ENCODE measurements around the gene S100G. TPM values are rescaled to one million over a fixed set of nuclear protein-coding genes. Genes with fewer than 3 reads are reported as not detected.

The S100G gene
- polyA plus RNA-seq, 2 of the 4 experiments (the other 2 are of a cell fraction): not detected

DNA sequence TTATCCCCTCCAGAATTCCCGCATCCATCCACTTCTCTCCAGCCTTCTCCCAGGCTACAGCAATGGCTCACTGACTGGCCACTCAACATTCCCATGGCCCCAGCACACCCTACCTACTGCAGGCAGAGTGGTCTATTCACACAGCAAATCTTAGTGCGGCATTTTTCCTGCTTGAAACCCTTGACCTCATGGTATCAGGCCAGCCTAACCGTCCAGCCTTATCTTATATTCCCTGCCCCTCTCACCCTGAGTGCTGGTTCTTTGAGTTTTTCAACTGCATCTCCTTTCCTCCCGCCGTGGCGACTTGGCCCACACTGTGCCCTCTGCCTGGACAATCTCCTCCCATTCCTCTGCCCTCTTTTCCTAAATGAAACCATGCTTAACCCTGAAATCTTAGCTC is 10.0 kb upstream of the S100G start:
- 94% methylated on average over 6 of the region's 6 CpGs for WGBS (ENCODE audit: missing lambda C conversion rate)
- TF ChIP-seq FOSB (CRISPR knock-in tag; IDR thresholded peaks at IDR 0.05) (no peak), MAX (IDR thresholded peaks at IDR 0.05) (no peak), RFX5 (IDR thresholded peaks at IDR 0.05) (no peak), ZC3H11A (IDR thresholded peaks at IDR 0.05) (no peak), ESRRA (IDR thresholded peaks at IDR 0.05; ENCODE audit: borderline replicate concordance, low read length) (no peak), ZSCAN20 (CRISPR knock-in tag; IDR thresholded peaks at IDR 0.05) (no peak), BCL3 (IDR thresholded peaks at IDR 0.05) (no peak), HOXB13 (CRISPR knock-in tag; IDR thresholded peaks at IDR 0.05; ENCODE audit: low read depth) (no peak), NPAS2 (CRISPR knock-in tag; IDR thresholded peaks at IDR 0.05; ENCODE audit: borderline replicate concordance) (no peak), CHD2 (IDR thresholded peaks at IDR 0.05; ENCODE audit: low read length, partially characterized antibody) (no peak), JUN (IDR thresholded peaks at IDR 0.05) (no peak), POLR2A (IDR thresholded peaks at IDR 0.05; ENCODE audit: low read length) (no peak), ZFP36 (IDR thresholded peaks at IDR 0.05; ENCODE audit: borderline replicate concordance, partially characterized antibody) (no peak), HOXB5 (CRISPR knock-in tag; IDR thresholded peaks at IDR 0.05) (no peak), KDM5A (IDR thresholded peaks at IDR 0.05) (no peak)
- TF ChIP-seq, protein P1, sequence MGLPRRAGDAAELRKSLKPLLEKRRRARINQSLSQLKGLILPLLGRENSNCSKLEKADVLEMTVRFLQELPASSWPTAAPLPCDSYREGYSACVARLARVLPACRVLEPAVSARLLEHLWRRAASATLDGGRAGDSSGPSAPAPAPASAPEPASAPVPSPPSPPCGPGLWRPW (IDR thresholded peaks at IDR 0.05): no peak
- TF ChIP-seq, protein P2, sequence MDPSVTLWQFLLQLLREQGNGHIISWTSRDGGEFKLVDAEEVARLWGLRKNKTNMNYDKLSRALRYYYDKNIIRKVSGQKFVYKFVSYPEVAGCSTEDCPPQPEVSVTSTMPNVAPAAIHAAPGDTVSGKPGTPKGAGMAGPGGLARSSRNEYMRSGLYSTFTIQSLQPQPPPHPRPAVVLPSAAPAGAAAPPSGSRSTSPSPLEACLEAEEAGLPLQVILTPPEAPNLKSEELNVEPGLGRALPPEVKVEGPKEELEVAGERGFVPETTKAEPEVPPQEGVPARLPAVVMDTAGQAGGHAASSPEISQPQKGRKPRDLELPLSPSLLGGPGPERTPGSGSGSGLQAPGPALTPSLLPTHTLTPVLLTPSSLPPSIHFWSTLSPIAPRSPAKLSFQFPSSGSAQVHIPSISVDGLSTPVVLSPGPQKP (IDR thresholded peaks at IDR 0.05; ENCODE audit: low read depth, low read length): no peak
- no peak overlapping the region for H3K4me3 ChIP-seq
- no peaks in the 10 kb centered on the region for H3K4me1 ChIP-seq
- POLR2A ChIA-PET: no interaction called here
- H3K27ac ChIP-seq: no peak overlapping the region
- DNase-seq (ENCODE audit: low read depth in 1 of 2, low spot score in 1 of 2) (no peak), FAIRE-seq (no peak), ATAC-seq (no peak)
- CTCF ChIA-PET: no interaction called here
- H3K4me2 ChIP-seq: no peak overlapping the region
- H3K9me3 ChIP-seq: no peaks in the 10 kb centered on the region

- no peak for TF ChIP-seq TFCP2L1 (CRISPR knock-in tag; IDR thresholded peaks at IDR 0.05)
- TF ChIP-seq SREBF2 (IDR thresholded peaks at IDR 0.05): no peak
- no peak for TF ChIP-seq CBX2 (IDR thresholded peaks at IDR 0.05; ENCODE audit: borderline replicate concordance, low read depth)
- no peak for TF ChIP-seq CHD4 (IDR thresholded peaks at IDR 0.05; ENCODE audit: borderline replicate concordance)
- no peak for TF ChIP-seq NFE2L2 (conservative IDR thresholded peaks at IDR 0.05; ENCODE audit: low read length)
- no peaks in the 10 kb centered on the region for H3K4me1 ChIP-seq
- WGBS (ENCODE audit: missing lambda C conversion rate): 86% methylated on average over 4 of the region's 4 CpGs
- no peak overlapping the region for H3K4me2 ChIP-seq
- no peaks in the 10 kb centered on the region for H3K9me3 ChIP-seq
- POLR2A ChIA-PET: no interaction called here
- FAIRE-seq (no peak), DNase-seq (ENCODE audit: low read depth in 1 of 2, low spot score in 1 of 2) (no peak), ATAC-seq (no peak)
- CTCF ChIA-PET: interaction anchor here (1.2 kb wide), 1 partner anchor 204 kb away, joined by 3 read pairs; no protein-coding TSS in a partner anchor
- H3K4me3 ChIP-seq: no peak overlapping the region
- no peak overlapping the region for H3K27ac ChIP-seq
Measured at GRCh38 chrX:16640823-16641222, 9.1 kb upstream of the S100G start.

DNA sequence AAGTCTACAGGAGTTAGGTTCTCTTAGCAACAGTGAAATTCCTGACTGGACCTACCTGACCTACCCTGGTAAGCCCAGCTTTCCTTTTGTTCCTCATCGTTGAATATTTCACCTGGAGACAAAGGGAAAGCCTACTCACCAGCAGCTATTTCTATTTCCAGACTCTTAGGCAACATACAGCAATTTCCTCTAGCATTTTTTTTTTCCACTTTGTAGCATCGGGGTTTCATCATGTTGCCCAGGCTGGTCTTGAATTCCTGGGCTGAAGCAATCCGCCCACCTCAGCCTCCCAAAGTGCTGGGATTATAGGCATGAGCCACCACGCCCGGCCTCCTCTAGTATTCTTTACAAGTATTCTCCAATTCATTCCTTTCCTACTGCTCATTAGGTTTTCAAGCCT is 6.8 kb upstream of the S100G start:
- CTCF ChIA-PET: interaction anchor here (0.6 kb wide), 1 partner anchor 1696 kb away, joined by 3 read pairs; no protein-coding TSS in a partner anchor
- WGBS (ENCODE audit: missing lambda C conversion rate): 88% methylated on average over 5 of the region's 5 CpGs
- POLR2A ChIA-PET: no interaction called here
- no peak overlapping the region for H3K4me3 ChIP-seq
- FAIRE-seq: no peak
- no peak overlapping the region for H3K4me2 ChIP-seq
- H3K4me1 ChIP-seq: no peaks in the 10 kb centered on the region
- no peak overlapping the region for H3K27ac ChIP-seq
- no peaks in the 10 kb centered on the region for H3K9me3 ChIP-seq
- ATAC-seq: no peak
- no peak for DNase-seq (ENCODE audit: low read depth in 1 of 2, low spot score in 1 of 2)
- TF ChIP-seq BHLHE40 (IDR thresholded peaks at IDR 0.05; ENCODE audit: low read depth, low read length): no peak
- TF ChIP-seq, protein P1 (IDR thresholded peaks at IDR 0.05): no peak
- no peak for TF ChIP-seq RNF2 (IDR thresholded peaks at IDR 0.05; ENCODE audit: borderline replicate concordance, low read depth)
- TF ChIP-seq MYC (IDR thresholded peaks at IDR 0.05; ENCODE audit: borderline replicate concordance, low read length): no peak
- no peak for TF ChIP-seq HEYL (CRISPR knock-in tag; IDR thresholded peaks at IDR 0.05)
- TF ChIP-seq, protein P2 (IDR thresholded peaks at IDR 0.05; ENCODE audit: low read depth, low read length): no peak
- no peak for TF ChIP-seq NR3C1 (IDR thresholded peaks at IDR 0.05)
- no peak for TF ChIP-seq GATA3 (IDR thresholded peaks at IDR 0.05; ENCODE audit: borderline replicate concordance)
- TF ChIP-seq ZNF302 (CRISPR knock-in tag; IDR thresholded peaks at IDR 0.05): no peak
- TF ChIP-seq ESRRA (IDR thresholded peaks at IDR 0.05; ENCODE audit: borderline replicate concordance, low read length): no peak
- TF ChIP-seq NFE2L2 (conservative IDR thresholded peaks at IDR 0.05; ENCODE audit: low read length): no peak
- no peak for TF ChIP-seq ZSCAN20 (CRISPR knock-in tag; IDR thresholded peaks at IDR 0.05)
- TF ChIP-seq CHD2 (IDR thresholded peaks at IDR 0.05; ENCODE audit: low read length, partially characterized antibody): no peak
- no peak for TF ChIP-seq EHF (CRISPR knock-in tag; IDR thresholded peaks at IDR 0.05)
- no peak for TF ChIP-seq EHMT2 (IDR thresholded peaks at IDR 0.05; ENCODE audit: low read depth)
- no peak for TF ChIP-seq NPAS2 (CRISPR knock-in tag; IDR thresholded peaks at IDR 0.05; ENCODE audit: borderline replicate concordance)
- no peak for TF ChIP-seq ATOH8 (CRISPR knock-in tag; IDR thresholded peaks at IDR 0.05; ENCODE audit: low read depth)
